Measurements from ENCODE around the gene PDE3A.
"Not testable (repeated sequence)": the region's sequence is repeated elsewhere in the genome, so short reads cannot be mapped to it uniquely, and the experiment has no call there.

PDE3A gene

DNA sequence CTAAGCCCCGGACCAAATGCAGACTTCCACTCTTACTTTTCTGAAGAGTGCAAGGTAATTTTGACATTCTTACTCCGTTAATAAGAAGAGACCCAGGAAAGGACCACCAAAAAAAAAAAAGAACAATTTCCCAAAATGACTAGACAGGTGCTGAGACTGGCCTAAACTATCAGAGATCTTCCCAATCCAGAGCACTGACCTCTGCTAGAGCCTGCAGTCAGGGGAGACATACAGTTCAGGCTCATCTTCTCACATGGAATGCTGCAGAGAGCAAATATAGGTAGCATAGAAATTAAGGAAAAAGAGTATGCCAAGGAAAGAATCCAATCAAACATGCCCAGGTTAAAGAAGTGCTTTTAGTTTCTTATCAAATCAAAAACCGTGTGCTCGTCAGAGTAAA is 177.9 kb downstream of the PDE3A start:
- no peak for DNase-seq (ENCODE audit: low read depth in 1 of 2, low spot score in 1 of 2)

DNA sequence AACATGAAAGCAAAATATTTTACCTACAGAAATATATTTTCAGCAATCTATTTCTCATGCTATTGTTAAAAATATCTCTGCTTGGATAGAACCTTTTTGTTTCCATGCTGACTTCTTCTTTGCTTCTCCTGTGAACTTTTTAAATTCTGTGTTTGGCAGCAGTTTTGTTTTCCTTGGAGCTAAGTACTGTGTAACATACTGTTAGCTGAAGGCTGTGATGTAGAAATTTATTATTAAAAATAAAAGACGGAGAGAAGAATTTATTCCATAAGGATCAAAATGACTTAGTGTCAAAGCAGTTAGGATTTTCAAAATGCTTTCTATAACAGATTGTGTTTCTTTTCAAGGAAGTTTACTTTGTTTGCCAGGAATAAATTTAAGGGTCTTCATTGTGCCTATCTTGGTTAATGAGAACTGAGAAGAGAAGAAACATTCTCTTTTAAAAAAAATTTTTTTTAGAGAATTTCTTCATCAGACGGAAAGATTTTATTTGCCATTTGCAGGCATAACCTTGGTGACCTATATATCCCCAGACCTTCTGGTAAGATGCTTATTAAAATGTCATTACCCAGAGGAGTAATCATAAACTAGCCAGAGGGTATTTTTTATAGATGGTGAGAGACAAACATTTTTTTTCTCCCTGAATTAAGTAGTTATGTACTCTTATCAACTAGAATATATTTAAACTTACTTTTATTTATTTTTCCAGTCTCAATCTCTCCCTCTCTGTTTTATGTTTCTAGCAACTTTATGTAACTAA is 179.7 kb downstream of the PDE3A start:
- no peak for DNase-seq (ENCODE audit: low read depth in 1 of 2, low spot score in 1 of 2)

DNA sequence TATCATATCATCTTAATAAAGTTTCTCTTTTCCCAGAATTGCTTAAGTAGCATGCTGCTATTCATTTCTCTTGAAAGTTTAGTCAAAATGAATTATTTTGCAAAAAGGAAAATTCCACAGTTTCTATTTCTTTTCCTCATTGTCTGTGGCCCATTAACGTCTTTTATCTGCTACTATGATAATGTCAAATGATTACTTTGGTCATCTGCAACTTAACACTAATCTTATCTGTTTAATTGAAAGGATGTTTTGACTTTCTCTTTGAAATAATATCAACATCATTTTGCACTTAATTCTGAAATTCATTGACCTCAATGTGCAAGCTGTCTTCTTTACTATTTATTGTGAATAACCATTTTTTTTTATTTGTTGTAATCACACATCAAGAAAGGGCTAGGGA is 180.3 kb downstream of the PDE3A start:
- DNase-seq (ENCODE audit: low read depth in 1 of 2, low spot score in 1 of 2) = no peak

DNA sequence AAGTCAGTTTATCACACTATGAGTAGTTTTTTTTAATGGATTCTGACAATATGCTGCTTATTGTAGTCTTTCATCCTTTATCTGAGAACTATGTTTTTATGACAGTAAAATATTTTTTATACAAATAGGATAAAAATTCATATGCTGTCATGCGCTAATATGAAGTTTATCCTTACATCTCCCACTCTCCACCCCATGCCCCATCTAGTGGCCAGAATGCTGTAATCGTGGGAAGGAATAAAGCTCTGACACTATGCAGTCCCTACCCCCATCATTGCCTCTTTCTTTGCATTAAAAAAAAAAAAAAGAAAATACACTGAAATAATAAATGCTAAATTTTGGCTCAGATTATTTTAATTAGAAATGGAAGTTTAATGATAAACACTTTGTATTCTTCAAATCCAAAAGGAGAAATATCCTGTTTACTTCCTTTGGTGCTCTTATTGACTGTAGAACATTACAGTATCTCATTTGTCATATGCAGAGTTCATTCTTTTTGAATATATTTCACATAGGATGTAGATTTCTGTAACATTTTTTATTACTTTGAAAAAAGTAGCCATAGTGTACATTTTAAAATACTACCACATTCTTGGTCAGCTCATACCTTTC is 180.9 kb downstream of the PDE3A start:
- DNase-seq (ENCODE audit: low read depth in 1 of 2, low spot score in 1 of 2) = no peak

DNA sequence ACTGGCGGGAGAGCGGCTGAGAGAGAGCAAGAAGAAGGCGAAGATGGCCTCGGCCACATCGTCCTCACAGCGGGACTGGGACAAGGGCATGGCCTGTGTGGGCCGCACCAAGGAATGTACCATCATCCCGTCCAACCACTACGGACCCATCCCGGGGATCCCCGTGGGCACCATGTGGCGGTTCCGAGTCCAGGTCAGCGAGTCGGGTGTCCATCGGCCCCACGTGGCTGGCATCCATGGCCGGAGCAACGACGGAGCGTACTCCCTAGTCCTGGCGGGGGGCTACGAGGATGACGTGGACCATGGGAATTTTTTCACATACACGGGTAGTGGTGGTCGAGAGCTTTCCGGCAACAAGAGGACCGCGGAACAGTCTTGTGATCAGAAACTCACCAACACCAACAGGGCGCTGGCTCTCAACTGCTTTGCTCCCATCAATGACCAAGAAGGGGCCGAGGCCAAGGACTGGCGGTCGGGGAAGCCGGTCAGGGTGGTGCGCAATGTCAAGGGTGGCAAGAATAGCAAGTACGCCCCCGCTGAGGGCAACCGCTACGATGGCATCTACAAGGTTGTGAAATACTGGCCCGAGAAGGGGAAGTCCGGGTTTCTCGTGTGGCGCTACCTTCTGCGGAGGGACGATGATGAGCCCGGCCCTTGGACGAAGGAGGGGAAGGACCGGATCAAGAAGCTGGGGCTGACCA is 183.6 kb downstream of the PDE3A start:
- not testable (repeated sequence) for DNase-seq (ENCODE audit: low read depth in 1 of 2, low spot score in 1 of 2)

DNA sequence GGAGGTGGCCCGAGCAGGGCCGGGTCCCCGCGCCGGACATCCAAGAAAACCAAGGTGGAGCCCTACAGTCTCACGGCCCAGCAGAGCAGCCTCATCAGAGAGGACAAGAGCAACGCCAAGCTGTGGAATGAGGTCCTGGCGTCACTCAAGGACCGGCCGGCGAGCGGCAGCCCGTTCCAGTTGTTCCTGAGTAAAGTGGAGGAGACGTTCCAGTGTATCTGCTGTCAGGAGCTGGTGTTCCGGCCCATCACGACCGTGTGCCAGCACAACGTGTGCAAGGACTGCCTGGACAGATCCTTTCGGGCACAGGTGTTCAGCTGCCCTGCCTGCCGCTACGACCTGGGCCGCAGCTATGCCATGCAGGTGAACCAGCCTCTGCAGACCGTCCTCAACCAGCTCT is 184.2 kb downstream of the PDE3A start:
- not testable (repeated sequence) for DNase-seq (ENCODE audit: low read depth in 1 of 2, low spot score in 1 of 2)

DNA sequence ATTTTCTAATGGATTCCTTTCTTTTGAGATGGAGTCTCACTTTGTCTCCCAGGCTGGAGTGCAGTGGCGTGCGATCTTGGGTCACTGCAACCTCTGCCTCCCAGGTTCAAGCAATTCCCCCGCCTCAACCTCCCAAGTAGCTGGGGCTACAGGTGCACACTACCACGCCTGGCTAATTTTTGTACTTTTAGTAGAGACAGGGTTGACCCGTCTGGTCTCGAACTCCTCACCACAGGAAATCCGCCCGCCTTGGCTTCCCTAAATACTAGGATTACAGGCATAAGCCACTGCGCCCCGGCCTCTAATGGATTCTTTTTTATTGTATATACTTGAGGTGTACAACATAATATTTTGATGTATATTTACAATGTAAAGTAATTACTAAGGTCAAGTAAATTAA is 186.7 kb downstream of the PDE3A start:
- DNase-seq (ENCODE audit: low read depth in 1 of 2, low spot score in 1 of 2) = no peak

DNA sequence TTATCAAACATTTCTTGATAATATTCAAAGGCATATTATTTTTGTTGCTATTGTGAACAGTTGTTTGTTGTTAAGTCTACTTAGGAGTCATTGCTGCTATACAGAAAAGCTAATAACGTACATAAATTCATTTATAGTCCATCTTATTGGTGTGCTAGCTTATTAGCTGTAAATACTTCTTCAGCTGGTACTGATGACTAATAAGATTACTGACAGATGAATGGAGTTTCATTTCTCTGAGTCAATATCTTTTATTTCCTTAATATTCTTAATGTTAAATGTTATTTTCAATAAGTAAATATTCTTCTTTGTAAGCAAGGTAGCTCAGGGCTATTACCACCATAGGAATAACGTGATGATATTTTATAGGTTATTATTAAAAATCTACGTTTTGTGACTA is 187.4 kb downstream of the PDE3A start:
- DNase-seq (ENCODE audit: low read depth in 1 of 2, low spot score in 1 of 2) = no peak

DNA sequence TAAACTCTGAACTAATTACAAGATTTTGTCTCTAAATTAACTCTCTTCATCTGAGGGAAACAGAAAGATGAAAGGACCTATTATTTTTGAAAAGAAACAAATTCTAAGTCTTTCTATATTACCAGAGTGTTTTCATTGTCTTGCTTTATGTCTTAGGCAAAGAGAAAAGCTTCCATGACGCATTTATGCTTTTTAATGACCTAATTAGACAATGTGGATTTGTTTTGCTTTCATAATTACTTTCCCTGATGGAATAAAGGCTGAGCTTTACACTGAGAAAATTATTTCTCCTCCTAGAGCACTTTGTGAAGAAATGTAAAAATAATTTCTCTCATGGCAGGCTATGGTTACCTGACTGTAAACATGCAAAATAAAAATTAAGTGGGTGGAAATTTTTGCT is 188.8 kb downstream of the PDE3A start:
- DNase-seq (ENCODE audit: low read depth in 1 of 2, low spot score in 1 of 2) = no peak

DNA sequence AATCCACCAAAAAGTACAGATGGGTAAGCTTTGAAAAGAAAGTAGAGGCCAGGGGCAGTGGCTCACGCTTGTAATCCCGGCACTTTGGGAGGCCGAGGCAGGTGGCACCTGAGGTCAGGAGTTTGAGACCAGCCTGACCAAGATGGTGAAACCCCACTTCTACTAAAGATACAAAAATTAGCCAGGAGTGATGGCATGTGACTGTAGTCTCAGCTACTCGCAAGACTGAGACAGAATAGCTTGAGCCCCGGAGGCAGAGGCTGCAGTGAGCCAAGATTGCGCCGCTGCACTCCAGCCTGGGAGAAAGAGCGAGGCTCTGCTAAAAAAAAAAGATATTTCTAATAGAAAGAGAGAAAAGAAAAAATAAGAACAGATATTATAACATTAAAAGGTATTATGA is 192.6 kb downstream of the PDE3A start:
- DNase-seq (ENCODE audit: low read depth in 1 of 2, low spot score in 1 of 2) = no peak

DNA sequence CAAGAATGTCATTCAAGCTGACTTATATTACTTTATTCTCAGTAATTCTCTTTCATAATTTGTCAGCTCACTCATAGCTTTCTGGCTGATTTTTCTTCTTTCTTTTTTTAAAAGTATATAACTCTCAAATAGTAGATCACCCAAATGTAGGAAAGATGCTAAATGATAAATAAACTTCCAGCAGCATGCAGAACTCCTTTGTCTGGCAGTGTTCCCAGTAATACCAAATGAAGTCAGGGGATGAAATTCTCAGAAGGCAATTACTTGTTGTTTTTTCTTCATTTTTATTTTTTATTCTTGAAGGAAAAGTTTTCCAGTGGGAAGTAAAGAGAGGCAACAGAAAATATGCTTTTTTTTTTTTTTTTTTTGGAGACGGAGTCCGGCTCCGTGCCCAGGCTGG is 193.5 kb downstream of the PDE3A start:
- no peak for DNase-seq (ENCODE audit: low read depth in 1 of 2, low spot score in 1 of 2)

DNA sequence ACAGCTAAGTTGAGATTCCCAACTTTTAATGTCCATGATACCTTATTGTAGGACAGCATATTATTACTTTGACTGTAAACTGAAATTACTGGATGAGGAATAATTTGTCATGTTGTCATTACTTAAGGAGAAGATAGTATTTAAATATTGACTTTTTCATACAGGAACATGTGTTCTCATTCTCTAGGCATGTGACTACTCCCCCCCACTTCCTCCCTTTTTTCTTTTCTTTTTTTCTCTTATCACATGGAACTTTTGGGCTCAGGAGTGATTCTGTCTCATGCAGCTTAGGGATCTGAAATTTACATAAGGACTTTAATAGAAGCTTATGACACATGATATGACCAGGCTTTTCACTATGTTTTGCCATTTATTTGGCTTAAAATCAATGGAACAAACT is 199.1 kb downstream of the PDE3A start:
- no peak for DNase-seq (ENCODE audit: low read depth in 1 of 2, low spot score in 1 of 2)

DNA sequence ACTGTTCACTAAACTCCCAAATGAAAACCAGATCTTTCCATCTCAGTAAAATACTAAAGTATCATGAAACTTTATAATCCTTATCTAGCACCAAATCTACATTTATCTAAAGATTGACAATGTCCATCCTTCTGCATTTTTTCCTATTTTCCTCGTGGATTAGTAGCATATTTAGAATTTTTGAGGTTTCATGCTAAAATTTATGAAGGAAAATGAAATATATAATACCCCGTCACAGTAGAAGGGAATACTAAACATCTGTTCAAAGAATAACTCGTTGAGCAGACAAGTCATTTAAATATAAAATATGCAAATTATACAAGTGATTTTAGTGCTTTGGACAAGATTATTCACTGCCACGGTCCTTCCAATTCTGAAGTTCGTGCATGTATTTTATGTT is 204.1 kb downstream of the PDE3A start:
- DNase-seq (ENCODE audit: low read depth in 1 of 2, low spot score in 1 of 2) = no peak

DNA sequence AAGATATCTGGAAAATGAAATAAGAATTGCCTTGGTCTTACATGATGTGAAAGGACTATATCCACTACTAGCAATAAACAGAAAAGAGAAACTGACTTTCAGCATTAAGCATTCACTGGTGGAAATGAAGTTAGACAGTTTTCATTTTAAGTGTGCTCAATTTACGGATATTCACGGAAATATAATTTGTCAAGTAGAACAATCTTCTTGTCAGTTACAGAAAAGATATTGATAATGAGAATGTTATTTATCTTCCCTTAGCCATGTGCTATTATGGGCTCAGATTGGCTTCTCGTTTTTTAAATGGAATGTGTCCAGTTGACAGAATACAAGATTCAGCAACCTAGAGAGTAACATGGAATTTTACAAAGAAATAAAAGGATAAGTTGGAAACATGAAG is 208.2 kb downstream of the PDE3A start:
- DNase-seq (ENCODE audit: low read depth in 1 of 2, low spot score in 1 of 2) = no peak

DNA sequence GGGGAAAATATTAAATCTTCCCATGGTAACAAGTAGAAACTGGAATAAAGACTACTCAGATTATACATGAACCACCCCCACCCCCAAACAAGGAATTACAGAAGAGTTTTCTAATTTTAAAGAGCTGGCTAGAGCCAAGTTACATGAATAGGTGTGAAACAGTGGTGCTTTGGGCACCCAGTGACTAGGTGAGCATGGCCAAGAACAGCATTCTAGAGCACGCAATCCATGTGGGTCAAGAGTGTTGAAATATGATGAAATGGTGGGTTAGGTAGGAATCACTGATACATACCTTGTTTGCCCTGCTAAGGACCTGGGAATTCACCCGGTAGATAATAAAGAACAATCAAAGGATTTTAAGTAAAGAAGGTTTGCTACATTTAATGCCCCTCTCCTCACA is 208.7 kb downstream of the PDE3A start:
- DNase-seq (ENCODE audit: low read depth in 1 of 2, low spot score in 1 of 2) = no peak

DNA sequence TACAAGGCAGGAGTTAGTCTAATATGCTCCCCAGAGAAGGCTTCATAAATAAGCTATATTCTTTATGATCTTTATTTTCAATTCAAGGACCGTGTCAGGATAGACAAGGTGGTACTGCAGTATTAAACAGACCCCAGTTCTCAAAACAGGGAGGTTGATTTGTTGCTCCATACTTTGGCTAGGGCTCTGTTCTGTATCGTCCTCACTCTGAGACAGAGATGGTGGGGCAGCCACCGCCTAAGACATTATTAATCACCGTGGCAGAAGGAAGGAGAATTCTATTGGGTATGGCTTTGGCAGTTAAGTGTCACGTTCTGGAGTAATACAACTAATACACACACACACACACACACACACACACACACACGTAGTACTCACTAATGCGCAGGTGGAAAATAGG is 209.8 kb downstream of the PDE3A start:
- no peak for DNase-seq (ENCODE audit: low read depth in 1 of 2, low spot score in 1 of 2)

DNA sequence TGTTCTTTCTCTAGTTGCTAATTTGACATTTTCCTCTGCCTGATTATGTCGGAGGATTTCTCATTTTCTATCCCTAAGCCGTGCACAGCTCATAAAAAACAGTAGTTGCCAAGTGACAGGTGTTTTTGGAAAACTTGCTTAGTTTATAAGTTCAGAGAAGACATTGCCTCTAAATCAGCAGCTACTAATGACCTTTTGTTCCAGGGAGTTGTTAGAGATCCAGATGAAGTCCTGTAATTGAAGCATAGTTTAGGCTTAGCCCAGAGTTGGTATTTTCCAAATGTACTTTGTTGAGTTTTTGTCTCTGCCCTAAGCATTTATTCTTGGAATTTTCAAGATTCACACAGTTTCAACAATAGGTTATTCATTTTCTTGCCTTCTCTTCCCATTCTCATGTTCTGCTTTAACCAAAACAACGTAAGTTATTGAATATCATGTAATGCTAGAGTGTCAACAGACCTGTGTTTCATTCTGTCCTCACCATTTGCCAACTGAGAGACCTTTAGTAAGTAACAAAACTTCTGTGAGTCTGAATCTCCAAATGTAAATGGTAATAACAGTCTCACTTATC is 216.8 kb downstream of the PDE3A start:
- no peak for DNase-seq (ENCODE audit: low read depth in 1 of 2, low spot score in 1 of 2)

DNA sequence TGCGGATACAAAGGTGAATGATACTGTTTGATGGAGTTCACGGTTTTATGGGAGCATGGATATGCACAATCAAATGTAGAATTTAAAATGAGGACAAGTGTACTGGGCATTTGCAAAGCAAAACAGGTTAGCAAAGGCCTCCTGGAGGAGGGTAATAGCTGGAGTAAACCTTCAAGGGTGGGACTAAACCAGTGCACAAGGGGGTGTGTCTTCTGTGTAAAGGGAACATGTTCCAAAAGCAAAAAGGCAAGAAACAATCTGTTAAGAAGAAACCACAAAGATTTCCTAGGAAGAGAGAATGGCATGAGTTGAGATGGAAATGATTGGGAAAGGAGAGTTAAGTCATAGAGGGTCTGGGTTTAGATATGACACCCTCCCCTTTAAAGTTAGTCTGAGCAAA is 217.6 kb downstream of the PDE3A start:
- DNase-seq (ENCODE audit: low read depth in 1 of 2, low spot score in 1 of 2) = no peak

DNA sequence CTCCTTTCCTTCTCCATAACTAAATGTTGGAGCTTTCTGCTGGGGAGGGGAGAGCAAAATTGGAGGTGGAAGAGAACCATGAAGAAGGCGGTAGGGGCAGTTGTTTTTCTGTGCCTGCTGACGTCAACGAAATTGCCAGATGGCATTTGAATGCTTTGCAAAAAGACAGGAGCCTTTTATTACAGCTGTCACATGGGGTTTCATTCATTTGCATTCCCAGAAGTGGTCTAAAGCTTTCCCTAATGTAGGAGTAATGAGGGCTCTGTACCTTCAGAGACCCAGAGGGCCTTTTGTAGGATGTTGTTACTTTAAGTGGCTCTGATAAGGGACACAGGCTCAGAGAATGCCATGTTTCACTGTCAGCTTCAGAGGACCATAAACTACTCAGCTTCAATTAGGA is 219.7 kb downstream of the PDE3A start:
- no peak for DNase-seq (ENCODE audit: low read depth in 1 of 2, low spot score in 1 of 2)

DNA sequence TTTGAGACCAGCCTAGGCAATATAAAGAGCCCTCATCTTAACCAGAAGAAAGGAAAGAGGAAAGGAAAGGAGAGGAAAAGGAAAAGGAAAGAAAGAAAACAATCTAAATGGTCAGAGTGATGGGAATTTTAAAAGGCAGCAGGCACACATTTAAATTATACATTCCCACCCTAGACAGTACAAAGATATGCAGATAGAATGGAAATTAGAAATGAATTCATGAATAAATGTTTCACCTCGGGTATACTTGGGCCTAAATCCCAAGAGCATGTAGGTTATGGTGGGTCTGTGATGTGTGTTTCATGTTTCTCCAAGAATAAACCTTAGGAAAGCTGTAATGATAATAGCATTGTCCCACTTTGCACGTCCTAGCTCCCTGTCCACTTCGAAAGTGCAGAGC is 222.2 kb downstream of the PDE3A start:
- no peak for DNase-seq (ENCODE audit: low read depth in 1 of 2, low spot score in 1 of 2)

DNA sequence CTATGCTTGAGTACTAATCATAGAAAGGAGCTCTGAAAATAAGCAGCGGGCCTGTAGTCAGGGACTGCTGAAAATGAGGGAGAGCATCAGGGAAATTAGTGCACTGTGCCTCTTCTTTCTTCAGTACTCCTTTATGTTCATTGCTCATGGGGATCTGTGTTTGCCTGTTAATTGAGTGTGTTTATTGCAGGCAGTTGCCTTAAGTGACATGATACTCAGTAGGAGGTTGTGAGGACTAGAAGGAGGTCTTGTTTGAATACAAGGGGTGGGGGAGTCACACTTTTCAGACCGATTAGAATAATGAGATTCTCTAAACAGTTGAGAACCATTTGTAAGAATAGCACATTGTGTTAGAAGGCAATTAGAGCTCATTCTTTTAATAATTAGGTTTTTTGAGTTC is 224.2 kb downstream of the PDE3A start:
- no peak for DNase-seq (ENCODE audit: low read depth in 1 of 2, low spot score in 1 of 2)

DNA sequence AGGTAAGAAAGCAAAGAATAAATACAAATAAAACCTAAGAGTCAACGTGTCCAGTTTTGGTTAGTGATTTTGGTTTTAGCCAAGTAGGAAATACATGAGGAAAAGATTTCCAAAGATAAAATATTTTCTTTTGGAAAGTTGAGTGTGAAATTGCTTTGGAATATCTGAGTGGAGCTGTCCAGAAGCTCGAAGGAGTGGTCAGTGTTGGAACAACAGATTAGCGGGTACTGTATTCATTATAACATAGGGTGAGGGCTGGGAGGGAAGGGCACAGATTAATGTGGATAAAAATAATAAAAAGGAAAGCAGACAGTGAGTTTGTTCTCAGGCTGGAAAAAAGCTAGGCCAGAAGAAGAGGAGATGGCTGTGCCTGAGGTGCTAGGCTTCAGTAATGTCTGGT is 225.3 kb downstream of the PDE3A start:
- DNase-seq (ENCODE audit: low read depth in 1 of 2, low spot score in 1 of 2) = no peak

Measured in activated CD4-positive, alpha-beta T cell treated with anti-CD3 and anti-CD28 coated beads, Interleukin-2, amount 50 U/mL, for 24 hours (primary cell).